Activated T-cell treated with anti-CD3 and anti-CD28 coated beads, Interleukin-2, amount 50 U/mL, for 1 hour (primary cell): ENCODE results near the gene GYS1.
A peak's percentile ranks its signal among the peaks of the same experiment; 100 is the strongest.
"Not testable (repeated sequence)": the region's sequence is repeated elsewhere in the genome, so short reads cannot be mapped to it uniquely, and the experiment has no call there.

ENCODE experiments used
- DNase-seq: peaks from one replicate; pipeline ENCODE4 v3.0.0-alpha.2; 2020

The GYS1 gene

GRCh38 chr19:48933382-48933932 is 59.7 kb downstream of the GYS1 start, which contains the start of gene DHDH:
TSS of gene DHDH (plus strand) at chr19:48933699. CDS start at chr19:48933722, 23 bp downstream.
- DNase-seq, result peak; percentile 90

DNA sequence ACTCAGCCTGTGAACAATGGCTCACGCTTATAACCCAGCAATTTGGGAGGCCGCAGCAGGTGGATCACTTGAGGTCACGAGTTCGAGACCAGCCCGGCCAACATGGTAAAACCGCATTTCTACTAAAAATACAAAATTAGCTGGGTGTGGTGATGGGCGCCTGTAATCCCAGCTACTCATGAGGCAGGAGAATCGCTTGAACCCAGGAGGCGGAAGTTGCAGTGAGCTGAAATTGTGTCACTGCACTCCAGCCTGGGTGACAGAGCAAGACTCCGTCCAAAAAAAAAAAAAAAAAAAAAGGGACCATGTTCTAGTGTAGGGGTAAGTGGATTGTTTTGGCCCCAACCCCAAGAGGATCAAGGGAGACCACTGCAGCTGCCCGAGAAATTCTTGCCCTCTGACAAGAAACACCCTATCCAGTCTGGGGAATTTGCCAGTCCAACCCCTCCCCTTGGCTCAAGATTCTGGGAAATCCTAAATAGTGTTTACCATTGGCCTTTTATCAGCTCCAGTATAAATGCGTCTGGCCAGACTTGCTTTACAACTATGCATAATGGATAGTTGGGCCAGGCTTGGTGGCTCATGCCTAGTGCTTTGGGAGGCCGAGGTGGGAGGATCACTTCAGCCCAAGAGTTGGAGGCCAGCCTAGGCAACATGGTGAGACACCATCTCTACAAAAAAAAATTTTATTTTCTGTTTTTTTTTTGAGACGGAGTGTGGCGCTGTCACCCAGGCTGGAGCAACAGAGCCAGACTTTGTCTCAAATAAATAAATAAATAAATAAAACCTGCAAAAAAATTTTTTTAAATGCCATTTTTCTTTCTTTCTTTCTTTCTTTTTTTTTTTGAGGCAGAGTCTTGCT is 64.7 kb downstream of the GYS1 start:
- no peak for DNase-seq

DNA sequence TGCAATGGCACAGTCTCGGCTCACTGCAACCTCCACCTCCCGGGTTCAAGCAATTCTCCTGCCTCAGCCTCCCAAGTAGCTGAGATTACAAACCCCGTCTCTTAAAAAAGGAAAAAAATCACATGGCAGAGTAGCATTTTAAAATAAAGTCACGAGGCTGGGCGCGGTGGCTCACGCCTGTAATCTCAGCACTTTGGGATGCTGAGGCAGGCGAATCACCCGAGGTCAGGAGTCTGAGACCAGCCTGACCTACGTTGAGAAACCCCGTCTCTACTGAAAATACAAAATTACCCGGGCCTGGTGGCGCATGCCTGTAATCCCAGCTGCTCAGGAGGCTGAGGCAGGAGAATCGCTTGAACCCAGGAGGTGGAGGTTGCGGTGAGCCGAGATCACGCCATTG is 65.4 kb downstream of the GYS1 start:
- not testable (repeated sequence) for DNase-seq

DNA sequence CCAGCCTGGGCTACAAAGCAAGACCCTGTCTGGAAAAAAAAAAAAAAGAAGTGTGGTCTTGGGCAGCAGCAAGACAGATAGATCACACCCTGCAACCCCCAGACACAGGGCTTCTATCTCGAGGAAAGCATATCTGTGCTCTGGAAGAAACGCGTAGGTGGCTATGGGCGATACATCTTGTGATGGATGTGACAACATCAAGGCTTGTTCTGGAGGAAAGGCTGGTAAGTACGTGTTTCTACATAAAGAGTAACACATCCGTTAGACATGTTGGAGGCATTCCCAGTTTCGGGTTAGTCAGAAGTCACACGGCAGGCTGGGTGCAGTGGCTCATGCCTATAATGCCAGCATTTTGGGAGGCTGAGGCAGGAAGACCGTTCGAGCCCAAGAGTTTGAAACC is 66.2 kb downstream of the GYS1 start:
- DNase-seq, result no peak

DNA sequence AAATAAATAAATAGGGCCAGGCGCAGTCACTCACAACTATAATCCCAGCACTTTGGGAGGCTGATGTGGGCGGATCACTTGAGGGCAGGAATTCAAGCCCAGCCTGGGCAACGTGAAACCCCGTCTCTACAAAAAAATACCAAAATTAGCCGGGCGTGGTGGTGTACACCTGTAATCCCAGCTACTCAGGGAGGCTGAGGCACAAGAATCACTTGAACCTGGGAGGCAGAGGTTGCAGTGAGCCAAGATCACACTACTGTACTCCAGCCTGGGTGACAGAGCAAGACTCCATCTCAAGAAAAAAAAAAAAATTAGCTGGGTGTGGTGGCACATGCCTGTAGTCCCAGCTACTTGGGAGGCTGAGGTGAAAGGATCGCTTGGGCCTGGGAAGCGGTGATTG is 67.2 kb downstream of the GYS1 start:
- DNase-seq, result not testable (repeated sequence)

DNA sequence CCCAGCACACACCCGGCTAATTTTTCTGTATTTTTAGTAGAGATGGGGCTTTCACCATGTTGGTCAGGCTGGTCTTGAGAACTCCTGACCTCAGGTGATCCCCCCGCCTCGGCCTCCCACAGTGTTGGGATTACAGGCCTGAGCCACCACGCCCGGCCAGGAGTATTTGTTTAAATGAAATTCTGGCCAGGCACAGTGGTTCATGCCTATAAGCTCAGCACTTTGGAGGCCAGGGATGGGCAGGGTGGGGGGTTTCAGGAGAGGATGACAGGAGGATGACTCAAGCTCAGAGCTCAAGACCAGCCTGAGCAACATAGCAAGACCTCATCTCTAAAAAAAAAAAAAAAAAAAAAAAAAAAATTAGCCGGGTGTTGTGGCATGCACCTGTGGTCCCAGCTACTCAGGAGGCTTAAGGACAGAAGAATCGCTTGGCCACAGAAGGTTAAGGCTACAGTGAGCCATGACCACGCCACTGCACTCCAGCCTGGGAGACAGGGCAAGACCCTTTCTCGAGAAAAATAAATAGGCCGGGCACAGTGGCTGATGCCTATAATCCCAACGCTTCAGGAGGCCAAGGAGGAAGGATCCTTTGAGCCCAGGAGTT is 67.8 kb downstream of the GYS1 start:
- no peak for DNase-seq

DNA sequence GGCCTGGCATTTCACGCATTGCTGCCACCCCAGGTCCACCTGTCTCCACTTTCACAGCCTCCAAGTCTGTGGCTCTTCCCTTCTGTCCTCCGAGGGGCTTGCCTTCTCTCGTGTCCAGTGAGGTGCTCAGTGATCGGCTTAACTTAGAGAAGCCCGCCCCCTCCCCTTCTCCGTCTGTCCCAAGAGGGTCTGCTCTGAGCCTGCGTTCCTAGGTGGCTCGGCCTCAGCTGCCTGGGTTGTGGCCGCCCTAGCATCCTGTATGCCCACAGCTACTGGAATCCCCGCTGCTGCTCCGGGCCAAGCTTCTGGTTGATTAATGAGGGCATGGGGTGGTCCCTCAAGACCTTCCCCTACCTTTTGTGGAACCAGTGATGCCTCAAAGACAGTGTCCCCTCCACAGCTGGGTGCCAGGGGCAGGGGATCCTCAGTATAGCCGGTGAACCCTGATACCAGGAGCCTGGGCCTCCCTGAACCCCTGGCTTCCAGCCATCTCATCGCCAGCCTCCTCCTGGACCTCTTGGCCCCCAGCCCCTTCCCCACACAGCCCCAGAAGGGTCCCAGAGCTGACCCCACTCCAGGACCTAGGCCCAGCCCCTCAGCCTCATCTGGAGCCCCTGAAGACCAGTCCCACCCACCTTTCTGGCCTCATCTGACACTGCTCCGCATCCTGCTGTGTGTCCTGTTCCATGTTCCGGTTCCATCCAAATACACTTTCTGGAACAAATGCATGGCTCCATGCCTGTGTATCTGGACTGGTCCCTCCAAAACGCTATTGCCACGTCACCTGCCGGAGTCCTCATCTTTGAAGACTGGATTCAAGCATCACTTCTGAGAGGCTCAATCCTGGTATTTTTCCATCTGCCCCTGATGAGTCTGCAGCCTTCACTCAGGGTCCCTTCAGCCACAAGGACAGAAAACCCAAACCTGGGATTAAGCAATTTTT is 70.3 kb downstream of the GYS1 start:
- DNase-seq, result no peak

- DNase-seq, result no peak
Observed at GRCh38 chr19:48921721-48922500, 71.2 kb downstream of the GYS1 start.

DNA sequence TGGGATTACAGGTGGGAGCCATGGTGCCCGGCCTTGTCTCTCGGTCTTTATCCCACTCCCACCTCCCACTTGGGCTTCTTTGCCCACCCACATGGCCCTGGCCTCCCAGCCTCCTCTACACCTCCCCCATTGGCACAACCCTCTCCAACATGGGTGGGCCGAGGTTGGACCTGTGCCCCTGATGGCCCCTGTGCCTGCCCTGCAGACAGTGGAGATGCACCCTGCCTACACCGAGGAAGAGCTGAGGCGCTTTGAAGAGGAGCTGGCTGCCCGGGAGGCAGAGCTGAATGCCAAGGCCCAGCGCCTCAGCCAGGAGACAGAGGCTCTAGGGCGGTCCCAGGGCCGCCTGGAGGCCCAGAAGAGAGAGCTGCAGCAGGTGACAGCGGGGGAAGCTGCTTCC is 72.2 kb downstream of the GYS1 start:
- no peak for DNase-seq

DNA sequence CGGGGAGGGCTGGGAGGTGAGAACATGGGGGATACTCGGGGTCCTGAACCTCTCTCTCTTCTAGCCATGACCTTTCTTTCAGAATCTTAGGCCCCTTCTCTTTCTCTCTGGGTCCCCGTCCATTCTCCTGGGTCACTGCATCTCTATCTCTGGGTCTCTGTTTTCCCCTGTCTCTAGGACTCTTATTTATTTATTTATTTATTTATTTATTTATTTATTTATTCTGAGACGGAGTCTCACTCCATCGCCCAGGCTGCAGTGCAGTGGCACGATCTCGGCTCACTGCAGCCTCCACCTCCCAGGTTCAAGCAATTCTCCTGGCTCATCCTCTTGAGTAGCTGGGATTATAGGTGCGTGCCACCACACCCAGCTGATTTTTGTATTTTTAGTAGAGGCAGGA is 73.8 kb downstream of the GYS1 start:
- not testable (repeated sequence) for DNase-seq

- DNase-seq, result no peak
Observed at GRCh38 chr19:48918801-48919247, 74.3 kb downstream of the GYS1 start.
